Inferior parietal cortex (tissue), 1 donor: ENCODE measurements around the gene PFKFB4.
A peak's percentile ranks its signal among the peaks of the same experiment; 100 is the strongest.
"Not testable (repeated sequence)": the region's sequence is repeated elsewhere in the genome, so short reads cannot be mapped to it uniquely, and the experiment has no call there.

Experiments
- DNase-seq: peaks from one replicate; pipeline ENCODE4 v3.0.0-alpha.2; 2016; ENCODE audit errors: extremely low spot score

The PFKFB4 gene

DNA sequence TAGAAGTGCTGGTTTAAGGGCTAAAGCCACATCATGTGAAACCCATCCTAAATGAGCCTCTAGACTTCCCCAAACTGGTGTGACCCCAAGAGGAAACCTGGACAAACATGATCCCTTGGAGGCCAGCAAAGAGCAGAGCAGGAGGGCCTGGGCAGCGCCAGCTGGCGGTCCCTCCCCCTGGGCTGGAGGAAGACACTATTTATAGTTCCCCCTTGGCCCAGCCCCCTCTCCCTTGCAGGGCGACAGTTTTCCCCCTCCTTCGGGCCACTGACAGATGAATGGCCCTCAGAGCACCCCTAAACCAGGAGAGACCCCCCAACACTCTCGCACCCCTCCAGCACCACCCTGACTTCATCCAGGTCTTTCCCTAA, 4.0 kb upstream of the PFKFB4 start:
- no peak for DNase-seq

DNA sequence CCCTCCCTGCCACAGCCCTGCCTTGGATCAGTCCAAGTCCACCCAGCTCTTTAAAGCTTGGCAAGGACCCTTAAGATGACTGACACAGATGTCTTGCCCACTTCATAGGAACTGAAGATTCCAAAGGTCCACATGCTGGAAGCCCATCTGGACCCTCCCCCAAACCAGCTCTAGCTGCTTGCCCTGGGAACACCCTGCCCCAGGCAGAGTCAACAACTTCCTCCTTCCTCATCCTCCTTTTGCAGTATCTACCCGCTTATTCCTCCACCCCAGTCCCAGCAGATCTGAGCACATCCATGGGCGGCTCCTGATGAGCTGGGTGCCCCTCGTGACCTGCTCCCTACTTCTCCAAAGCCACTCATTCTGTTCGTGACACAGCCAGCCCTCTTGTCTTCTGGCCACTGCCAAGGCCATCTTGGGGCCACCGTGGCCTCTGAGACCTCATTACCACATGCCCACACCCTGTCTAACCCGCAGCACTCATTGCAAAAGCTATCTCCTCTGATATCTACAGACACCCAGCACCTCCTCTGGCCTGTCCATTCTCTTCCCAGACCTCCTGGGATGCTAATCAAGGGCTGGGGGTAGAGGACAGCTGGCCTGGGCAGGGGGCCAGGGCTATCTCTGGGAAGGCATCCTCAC, 2.0 kb upstream of the PFKFB4 start:
- no peak for DNase-seq

DNA sequence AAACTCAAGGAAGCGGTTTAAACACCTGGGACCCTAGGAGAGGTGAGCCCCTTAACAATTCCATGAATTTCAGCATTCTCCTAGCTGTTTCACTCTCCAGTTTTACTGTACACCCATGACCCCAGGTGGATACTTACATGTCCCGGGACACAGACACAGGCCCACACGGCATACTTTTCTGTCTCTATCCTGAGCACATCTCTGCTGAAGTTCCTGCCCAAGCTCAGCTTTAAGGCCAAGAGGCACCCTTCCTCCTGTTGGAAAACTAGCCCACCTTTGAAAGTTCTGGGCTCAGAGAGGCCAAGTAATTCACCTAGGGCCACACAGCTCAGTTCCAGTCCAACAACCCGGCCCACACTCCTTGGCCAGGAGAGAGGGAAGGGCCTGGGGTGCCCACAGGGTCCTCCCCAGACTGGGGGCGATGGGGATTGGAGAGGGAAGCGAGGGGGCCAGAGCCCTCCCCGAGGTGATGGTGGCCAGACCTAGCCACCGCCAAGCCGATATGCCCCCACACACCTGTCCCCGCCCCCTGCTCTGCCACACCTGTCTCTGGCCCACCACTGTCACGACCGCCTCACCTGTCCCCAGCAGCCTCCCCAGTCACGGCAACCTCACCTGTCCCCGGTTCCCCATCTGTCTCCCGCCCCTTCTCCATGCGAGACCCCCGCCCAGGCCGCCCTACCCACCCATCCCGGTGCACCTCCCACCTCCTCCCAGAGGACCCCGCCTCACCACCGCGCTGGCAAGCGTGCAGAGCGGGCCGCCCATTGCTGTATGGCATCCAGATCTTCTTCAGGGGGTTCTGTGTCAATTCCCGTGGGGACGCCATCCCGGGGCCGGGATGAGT, 431 bp downstream of the PFKFB4 start:
- DNase-seq, result no peak

DNA sequence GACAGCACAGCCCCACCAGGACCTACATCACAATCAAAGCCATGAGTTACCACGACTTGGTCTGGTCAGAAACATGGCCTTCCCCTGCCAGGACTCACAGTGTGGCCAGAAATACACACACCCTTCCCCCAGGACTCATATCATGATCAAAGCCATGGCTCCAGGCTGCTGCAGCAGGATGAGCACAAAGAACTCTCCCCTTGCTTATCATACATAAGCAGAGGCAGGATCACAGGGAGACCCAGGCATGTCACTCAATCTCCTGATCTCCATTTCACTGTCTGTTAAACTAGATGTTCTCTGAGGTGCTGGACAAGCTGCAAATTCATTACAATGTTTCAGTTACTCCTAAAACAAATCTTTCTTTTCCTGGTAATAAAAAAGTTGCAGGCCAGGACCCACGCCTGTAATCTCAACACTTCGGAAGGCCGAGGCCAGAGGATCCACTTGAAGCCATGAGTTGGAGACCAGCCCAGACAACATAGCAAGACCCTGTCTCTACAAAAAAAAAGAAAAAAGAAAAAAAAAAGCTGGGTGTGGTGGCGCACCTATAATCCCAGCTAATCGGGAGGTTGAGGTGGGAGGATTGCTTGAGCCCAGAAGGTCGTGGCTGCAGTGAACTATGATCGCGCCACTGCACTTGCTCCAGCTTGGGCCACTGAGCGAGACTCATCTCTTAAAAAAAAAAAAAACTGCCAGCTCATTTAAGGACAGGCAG, 1.2 kb downstream of the PFKFB4 start:
- no peak for DNase-seq

DNA sequence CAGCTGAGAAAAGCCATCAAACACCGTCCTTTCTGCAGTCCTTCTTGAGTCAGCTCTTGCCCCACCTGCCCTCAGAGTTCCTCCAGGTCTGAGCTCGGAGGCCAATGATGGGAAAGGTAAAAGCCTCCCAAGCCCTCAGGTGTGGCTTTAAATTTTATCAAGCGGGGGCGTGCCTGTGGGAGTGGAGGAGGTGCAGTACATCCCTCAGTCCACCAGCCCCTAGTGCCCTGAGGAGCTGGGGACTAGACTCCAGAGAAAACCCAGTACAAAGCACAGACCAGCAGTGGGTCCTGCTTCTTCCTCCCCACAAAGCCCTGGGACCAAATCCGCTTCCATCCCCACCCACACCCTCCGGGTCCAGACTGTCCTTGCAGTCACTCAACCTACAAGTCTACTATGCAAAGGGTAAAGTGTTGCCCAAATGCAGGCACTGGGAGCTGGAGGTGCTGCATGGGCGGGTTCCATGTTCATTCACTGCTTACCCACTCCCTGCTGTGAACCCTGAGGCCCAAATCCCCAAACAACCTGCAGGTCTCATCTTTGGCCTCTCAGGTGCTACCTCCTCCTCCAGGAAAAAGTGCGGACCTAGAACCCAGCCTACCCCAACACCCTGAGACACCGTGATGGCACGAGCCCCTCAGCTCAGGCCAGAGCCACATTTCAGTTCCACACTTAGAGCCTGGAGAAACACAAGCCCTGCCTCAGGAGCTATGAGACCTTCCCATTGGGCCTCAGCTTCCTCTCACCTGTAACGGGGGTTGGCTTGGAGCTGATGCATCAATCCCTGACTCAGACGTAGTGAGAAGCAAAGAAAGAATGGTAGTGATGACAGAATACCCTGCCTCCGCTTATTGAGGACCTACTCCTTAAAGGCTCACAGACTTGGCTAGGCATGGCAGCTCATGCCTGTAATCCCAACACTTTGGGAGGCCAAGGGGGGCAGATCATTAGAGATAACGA, 2.4 kb downstream of the PFKFB4 start:
- DNase-seq, result no peak

DNA sequence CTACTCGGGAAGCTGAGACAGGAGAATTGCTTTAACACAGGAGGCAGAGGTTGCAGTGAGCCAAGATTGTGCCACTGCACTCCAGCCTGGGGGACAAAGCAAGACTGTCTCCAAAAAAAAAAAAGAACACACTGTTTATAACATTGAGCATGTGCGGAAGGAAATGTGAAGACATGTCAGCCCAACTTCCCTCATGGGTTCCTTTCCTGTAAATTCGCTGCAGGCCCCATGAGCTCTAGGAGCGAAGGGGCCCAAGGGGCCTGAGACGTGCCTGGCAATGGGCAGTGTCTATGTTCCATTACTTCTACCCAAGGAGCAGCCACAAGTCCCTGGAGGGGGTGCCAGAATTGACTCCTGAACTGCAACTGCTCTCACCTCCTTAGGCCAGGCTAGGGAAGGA, 3.2 kb downstream of the PFKFB4 start:
- DNase-seq, result no peak

DNA sequence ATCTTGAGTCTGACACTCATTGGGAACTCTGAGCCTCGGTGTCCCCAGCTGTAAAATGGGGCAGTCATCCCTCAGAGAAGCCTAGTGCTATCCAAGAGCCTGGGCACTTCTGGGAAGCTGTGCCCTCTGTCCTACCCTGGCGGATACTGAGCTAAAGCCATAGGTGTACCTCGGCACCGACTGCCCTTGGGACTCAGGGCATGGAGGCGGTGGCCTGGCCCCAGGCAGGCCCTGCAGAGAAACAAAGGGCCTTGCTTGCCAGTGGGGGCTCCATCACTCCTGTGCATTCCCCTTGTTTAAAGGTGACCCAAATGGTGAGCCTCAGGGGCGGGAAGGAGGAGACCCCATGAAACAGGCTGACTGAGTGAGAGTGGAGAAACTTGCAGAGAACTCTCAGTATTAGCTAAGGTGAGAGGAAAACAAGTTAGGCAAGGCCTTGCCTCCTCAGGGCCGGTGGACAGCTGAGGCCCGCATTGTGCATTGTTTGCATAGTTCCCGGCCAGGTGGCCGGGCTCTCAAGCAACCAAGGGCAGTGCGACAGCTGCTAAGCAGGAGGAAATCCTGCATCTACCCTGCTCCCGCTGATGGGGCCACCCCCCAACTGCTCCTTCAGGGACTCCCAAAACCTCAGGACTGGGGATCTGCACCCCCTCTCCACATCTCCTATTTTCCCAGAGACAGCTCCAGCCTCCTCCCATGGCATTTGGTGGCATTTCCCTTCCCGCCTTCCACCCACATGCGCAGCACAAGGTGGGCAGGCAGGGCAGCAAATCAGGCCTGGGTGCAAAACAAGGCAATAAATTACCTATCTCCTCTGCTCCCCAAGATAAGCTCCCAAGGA, 4.3 kb downstream of the PFKFB4 start:
- DNase-seq, result no peak

DNA sequence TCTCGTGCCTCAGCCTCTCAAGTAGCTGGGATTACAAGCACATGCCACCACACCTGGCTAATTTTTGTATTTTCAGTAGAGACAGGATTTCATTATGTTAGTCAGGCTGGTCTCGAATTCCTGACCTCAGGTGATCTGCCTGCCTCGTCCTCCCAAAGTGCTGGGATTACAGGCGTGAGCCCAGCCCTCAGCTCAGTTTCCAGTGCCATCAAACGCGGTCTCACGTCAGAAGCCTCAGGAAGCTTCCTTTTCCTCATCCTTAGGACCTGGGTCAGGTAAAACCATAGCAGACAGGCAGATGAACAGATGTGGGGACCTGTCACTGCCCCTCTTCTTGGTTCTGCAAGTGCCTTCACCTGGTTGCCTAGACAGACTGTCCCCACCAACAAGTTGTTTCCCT, 5.0 kb downstream of the PFKFB4 start:
- not testable (repeated sequence) for DNase-seq

DNA sequence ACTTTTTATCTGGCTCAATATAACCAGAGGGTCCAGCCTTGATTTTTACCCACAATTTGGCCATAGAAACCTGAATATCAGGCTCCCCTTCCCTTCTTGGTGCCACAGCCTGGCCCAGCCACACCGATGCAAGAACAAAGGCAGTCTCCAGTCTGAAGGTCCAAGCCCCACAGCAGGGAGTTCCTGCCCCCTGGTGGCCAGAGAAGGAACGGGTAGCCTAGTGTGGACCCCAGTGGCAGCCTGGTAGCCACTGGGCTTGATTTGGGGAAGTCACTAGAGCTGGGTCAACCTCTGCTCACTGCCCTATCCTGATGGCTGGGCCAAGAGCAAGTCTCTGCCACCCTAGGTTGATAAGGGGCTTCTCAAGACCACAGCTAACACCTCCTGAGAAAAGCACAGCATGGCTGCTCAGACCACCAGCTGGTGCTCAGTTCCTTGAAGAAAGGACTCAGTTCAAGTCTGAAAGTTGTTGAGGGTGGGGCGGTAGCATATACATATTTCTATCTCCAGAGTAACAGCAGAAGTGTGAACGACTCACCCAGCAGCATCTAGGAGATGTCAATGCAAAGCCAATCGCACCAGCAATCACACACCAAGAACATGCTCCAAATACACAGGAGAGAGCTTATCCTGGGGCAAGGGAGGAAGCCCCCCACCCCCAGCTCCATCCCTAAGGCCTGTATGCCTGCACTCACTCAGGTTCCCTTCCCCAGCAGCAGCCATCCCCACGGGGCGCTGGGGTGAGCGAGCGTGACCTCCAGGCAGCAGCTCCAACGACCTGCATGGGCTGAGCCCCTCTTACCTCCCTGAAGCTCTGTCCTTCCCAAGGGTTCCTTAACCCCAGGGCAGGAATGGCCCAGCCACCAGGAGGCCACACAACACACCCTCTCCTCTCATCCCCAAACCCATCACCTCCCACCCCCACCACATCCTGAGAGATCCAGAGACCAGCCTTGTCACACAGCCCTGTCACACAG, 7.6 kb downstream of the PFKFB4 start:
- DNase-seq, result peak; percentile 91

DNA sequence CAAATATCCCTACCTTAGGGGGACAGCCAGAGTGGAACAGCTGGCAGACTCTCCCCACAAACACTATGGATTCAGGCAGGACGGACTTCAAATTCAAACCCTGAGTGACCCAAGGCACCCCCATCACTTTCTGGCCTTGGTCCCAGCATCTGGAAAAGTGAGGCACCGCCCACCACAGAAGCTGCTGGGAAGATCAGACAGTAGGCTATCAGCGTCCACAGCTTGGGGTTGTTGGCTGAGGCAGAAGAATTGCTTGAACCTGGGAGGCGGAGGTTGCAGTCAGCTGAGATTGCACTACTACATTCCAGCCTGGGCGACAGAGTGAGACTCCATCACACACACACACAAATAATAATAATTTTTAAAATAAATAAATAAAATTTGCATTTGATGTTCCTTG, 8.5 kb downstream of the PFKFB4 start:
- DNase-seq, result no peak

DNA sequence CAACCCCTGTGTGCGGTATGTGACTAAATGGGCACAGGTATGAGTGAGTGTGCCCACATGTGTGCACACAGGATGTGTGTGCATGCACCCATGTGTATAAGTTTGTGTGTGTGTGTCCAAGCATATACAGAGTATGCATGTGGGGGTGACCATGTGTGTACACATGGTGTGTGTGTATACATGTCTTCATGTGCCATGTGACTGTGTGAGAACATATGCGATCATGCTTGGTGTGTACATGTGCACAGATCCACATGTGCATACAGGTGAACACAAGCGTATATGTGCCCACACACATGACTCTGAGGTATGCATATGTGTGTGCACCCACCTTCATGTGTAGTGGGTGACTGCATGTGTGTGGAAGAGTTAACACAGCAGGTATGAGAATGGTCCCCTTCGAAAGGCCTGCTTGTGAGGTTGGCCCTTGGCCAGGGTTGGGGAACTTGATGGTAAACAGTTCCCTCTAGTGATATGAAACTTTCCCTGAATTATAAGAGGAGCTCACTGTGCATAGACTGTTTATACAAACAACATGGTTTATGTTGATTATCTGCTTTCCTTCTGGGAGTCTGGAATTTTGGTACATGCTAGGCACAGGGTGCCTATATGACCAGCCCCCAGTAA, 10.3 kb downstream of the PFKFB4 start:
- DNase-seq, result no peak

DNA sequence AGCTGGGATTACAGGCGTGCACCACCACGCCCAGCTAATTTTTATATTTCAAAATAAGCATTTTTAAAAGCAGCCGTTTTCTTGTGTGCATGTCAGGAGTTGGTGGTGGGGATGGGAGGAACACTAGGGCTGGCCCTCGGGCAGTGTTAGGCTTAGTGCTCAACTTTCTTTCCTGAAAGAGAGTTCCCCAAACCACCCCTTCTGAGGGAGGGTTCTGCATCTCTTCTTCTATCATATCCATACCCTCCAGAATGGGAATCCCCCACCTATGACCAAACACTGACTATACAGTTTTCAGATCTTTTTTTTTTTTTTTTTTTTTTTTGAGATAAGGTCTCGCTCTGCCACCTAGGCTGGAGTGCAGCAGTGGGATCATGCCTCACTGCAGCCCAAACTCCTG, 12.5 kb downstream of the PFKFB4 start:
- DNase-seq, result no peak

DNA sequence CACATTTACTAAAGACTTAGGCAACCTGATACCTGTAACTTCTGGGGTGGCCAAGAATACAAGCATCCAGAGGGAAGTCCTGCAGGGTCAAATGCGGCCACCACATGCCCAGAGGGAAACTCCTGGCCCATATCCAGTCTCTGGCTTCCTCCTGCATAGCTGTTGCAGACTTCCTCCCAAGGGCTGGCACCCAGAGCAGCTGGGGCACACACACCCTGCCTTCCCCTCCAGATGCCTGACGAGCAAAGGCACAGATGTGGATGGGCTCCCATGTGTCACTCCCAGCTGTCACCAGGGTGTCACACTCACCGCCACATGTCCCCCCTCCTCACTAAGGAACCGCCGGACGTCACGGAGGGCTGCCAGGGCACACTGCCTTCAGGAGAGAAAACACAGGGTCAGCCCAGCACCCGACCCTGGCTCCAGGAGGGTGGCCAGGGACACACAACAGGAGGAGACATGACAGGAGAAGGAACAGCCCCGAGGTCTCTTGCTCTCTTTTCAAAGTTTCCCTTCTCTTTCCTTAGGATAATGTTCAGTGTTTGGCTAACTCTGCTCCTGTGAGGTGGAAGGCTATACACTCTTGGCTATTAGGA, 13.2 kb downstream of the PFKFB4 start:
- no peak for DNase-seq

DNA sequence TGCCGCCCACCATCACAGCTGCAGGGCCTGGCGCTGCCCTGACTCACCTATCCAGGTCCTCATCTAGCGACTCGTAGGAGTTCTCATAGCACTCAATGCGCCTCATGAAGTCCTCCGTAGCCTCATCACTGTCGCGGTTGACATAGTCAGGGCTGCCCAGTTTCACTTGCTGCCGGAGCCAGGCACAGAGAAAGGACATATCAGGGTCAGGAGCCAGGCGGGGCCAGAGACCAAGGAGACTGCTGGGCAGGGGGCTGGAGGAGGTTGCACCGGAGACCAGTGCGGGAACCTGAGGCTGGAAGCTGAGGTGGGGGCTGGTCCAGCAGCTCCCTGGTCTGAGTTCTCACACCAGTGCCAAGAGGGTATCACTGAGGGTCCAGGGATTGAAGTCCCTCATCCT, 18.2 kb downstream of the PFKFB4 start:
- no peak for DNase-seq

DNA sequence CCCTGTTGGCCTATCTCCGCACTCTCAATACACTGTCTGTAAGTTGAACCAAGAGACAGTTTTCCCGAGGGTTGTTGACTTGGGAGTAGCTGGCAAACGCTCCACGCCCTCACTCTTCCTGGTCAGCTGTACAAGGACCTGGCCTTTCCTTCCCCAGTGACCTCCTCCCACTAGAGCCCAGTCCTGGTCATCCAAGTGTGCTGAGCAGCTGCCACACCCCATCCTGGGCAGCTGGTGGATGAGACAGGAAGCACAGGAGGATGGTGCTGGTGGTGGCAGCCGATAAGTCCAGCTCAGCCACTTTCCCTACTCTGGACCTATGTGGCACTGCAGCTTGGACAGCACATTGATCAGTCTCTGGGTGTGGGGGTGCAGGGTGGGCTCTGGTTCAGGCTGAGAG, 19.8 kb downstream of the PFKFB4 start:
- no peak for DNase-seq

DNA sequence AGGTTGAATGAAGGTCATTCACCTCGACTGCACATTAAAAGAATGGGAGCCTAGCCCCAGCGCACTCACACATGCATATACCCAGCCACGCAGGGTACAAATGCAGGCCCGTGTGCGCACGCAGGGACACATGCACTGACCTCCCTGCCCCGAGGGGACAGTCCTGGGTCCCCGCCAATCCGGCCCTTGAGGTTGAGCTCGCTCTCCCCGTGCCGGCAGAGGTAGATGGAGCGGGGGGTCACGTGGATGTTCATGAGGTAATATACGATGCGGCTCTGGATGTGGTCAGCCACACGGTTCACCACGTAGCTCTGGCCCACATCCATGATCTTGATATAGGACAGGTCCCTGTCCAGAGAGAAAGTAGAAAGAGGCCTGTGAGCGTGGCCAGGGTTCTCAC, 20.5 kb downstream of the PFKFB4 start:
- no peak for DNase-seq

DNA sequence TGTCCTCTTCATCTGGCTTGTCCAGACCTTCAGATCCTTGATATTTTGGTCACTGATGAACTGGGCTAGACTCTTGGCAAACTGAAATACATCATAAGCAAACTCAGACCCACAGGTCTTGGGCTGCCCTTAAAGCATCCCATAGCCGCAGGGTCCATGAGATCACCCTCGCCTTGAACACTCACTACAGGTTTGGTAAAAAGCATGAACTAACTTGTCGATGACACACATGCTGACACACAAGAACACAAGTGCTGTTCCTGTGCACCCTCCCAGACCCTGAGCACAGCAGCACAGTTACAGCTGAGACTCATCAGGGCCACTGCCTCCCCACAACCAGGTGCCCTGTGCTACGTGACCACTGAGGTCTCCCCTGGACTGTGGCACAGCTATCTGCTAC, 21.0 kb downstream of the PFKFB4 start:
- no peak for DNase-seq

DNA sequence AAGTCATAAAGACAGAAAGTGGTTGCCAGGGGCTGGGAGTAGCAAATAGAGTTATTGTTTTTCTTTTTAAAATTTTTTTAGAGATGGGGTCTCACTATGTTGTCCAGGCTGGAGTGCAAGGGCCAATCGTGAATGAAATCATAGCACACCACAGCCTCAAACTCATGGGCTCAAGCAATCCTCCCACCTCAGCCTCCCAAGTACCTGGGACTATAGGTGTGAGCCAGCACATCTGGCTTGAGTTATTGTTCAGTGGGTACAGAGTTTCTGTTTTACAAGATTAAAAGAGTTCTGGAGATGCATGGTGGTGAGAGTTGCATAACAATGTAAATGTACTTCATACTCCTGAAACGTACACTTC, 23.6 kb downstream of the PFKFB4 start:
- DNase-seq, result no peak
